Measurements from ENCODE around the gene DYNLL2. TPM values are rescaled to one million over a fixed set of nuclear protein-coding genes. Genes with fewer than 3 reads are reported as not detected.

DYNLL2 gene
- polyA plus RNA-seq, 1 experiment = 13.1 TPM

- Histone ChIP-seq H3K4me3 (ENCODE audit: low read depth, low read length) (no peak overlapping the region), H3K27me3 (ENCODE audit: control insufficient read depth, insufficient read depth, low read length) (peaks cover 2% of the 10 kb centered on the region), H3K36me3 (ENCODE audit: control insufficient read depth, insufficient read depth, low read length) (no peaks in the 10 kb centered on the region)
- TF ChIP-seq, protein P1, sequence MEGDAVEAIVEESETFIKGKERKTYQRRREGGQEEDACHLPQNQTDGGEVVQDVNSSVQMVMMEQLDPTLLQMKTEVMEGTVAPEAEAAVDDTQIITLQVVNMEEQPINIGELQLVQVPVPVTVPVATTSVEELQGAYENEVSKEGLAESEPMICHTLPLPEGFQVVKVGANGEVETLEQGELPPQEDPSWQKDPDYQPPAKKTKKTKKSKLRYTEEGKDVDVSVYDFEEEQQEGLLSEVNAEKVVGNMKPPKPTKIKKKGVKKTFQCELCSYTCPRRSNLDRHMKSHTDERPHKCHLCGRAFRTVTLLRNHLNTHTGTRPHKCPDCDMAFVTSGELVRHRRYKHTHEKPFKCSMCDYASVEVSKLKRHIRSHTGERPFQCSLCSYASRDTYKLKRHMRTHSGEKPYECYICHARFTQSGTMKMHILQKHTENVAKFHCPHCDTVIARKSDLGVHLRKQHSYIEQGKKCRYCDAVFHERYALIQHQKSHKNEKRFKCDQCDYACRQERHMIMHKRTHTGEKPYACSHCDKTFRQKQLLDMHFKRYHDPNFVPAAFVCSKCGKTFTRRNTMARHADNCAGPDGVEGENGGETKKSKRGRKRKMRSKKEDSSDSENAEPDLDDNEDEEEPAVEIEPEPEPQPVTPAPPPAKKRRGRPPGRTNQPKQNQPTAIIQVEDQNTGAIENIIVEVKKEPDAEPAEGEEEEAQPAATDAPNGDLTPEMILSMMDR (IDR thresholded peaks at IDR 0.05; ENCODE audit: insufficient read depth, low read depth, low read length) = no peak
- CTCF ChIA-PET = no interaction called here
- POLR2A ChIA-PET = no interaction called here
- no peak for DNase-seq (ENCODE audit: low read depth)
Observed at GRCh38 chr17:58079300-58080033, 3.8 kb upstream of the DYNLL2 start.

- Histone ChIP-seq H3K4me3 (ENCODE audit: low read depth, low read length) (no peak overlapping the region), H3K27me3 (ENCODE audit: control insufficient read depth, insufficient read depth, low read length) (peaks cover 2% of the 10 kb centered on the region), H3K36me3 (ENCODE audit: control insufficient read depth, insufficient read depth, low read length) (peaks cover 3% of the 10 kb centered on the region)
- TF ChIP-seq, protein P1 (IDR thresholded peaks at IDR 0.05; ENCODE audit: insufficient read depth, low read depth, low read length) = no peak
- no peak for DNase-seq (ENCODE audit: low read depth)
- CTCF ChIA-PET = interaction anchor here (0.6 kb wide), 1 partner anchor 11 kb away, joined by 3 read pairs; no protein-coding TSS in a partner anchor
- POLR2A ChIA-PET = no interaction called here
Observed at GRCh38 chr17:58081646-58082340, 1.4 kb upstream of the DYNLL2 start.

DNA sequence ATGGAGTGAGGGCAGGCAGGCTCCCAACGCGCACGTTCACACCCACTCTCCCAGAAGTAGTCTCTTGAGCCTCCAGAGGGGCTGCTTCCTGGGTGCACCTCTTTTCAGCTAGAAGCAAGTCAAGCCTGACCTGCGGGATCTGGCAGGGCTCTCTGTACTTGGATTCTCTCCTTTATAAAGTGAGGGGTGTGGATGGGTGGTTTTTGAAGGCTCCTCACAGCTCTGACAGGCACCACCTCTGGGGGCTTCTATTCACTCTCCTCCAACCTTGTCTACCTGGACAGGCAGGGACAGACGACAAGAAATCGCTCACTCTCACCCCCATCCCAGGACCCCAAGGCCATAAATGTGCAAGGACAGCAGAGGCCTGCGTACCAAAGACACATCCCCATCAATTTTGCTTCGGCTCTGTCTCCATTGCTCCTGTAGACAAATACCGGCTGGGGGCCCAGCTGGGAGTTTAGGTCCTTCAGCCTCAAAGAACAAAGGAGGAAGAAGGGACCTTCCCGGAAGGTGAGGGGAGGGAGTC lies 814 bp upstream of the DYNLL2 start:
- Histone ChIP-seq H3K4me3 (ENCODE audit: low read depth, low read length) (no peak overlapping the region; the same call in 1 of the 2 replicates), H3K27me3 (ENCODE audit: control insufficient read depth, insufficient read depth, low read length) (peaks cover 2% of the 10 kb centered on the region), H3K36me3 (ENCODE audit: control insufficient read depth, insufficient read depth, low read length) (peaks cover 3% of the 10 kb centered on the region)
- POLR2A ChIA-PET = interaction anchor here (0.6 to 1.2 kb wide), 2 partner anchors 80 to 83 kb away, joined by 3 to 5 read pairs; no protein-coding TSS in a partner anchor
- DNase-seq (ENCODE audit: low read depth) = no peak
- TF ChIP-seq, protein P1 (IDR thresholded peaks at IDR 0.05; ENCODE audit: insufficient read depth, low read depth, low read length) = no peak
- CTCF ChIA-PET = no interaction called here

DNA sequence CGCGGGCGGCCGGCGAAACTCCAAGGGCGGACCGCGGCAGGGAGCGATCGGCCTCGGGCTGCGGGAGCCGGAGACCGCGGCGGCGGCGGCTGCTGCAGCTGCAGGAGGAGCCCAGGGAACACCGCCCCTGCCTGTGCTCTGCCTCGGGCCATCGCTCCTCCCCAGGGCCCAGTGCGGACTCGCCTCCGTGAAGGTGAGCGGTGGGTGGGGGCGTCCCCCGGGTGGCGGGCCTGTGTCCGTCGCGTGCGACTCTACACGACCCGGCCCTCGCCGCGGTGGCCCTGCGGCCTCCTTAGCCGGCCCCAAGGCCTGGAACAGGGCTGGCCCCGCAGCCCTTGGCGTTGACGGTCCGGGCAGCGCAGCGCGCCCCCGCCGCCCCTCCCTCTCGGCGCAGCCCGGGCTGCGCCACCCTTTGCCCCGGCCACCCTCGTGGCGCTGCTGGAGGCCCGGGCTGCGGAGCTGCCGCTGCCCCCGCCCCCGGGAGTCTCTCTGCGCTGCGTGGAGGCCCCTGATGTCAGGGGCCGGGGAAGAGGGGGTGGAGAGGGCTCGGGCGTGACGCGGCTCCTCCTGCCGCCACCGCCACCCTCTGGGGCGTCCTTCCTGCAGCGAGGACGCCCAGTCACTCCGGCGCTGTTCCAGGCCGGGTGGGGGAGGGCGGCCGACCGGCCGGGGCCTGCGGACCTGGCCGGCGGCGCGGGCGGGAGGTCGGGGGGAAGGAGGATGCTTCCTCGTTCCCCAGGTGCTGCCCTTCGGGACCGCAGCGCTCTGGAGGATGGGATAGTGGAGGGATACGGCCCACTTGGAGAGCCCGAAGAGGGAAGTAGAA lies 485 bp downstream of the DYNLL2 start:
- H3K36me3 ChIP-seq (ENCODE audit: control insufficient read depth, insufficient read depth, low read length) = peaks cover 3% of the 10 kb centered on the region
- POLR2A ChIA-PET = interaction anchor here (0.6 to 1.2 kb wide), 2 partner anchors 36 to 81 kb away, joined by 5 read pairs; no protein-coding TSS in a partner anchor
- TF ChIP-seq, protein P1 (IDR thresholded peaks at IDR 0.05; ENCODE audit: insufficient read depth, low read depth, low read length) = no peak
- no peak for DNase-seq (ENCODE audit: low read depth)
- peak overlapping the region; percentile 98 for H3K4me3 ChIP-seq (ENCODE audit: low read depth, low read length)
- CTCF ChIA-PET = no interaction called here
- H3K27me3 ChIP-seq (ENCODE audit: control insufficient read depth, insufficient read depth, low read length) = peaks cover 2% of the 10 kb centered on the region

Data from BJ (cell line).